Memory B cell (primary cell): ENCODE data around the gene PCSK1N.

ENCODE experiments used
- ATAC-seq: fragments of 150-1000 bp; cut with Tn5 transposase; 2 replicates; pipeline ENCODE4 v1.10.0; 2021; ENCODE audit warnings: low read depth, mild to moderate bottlenecking, moderate library complexity
- DNase-seq, 2 donors: peaks; one replicate each; pipeline ENCODE4 v3.0.0; 2022; ENCODE audit warnings: low spot score in 2 of 2
- H3K27ac Mint-ChIP-seq: one replicate; pipeline ENCODE4 v1.8.0; 2022; ENCODE audit warnings: mild to moderate bottlenecking, moderate library complexity, mixed read lengths
- H3K27me3 Mint-ChIP-seq: one replicate; pipeline ENCODE4 v1.8.0; 2022; ENCODE audit warnings: mixed read lengths
- H3K36me3 Mint-ChIP-seq: one replicate; pipeline ENCODE4 v1.8.0; 2022; ENCODE audit warnings: mild to moderate bottlenecking, mixed read lengths
- H3K4me1 Mint-ChIP-seq: one replicate; pipeline ENCODE4 v1.8.0; 2022; ENCODE audit warnings: mixed read lengths
- H3K4me3 Mint-ChIP-seq: one replicate; pipeline ENCODE4 v1.8.0; 2022; ENCODE audit warnings: mild to moderate bottlenecking, moderate library complexity, mixed read lengths
- H3K9me3 Mint-ChIP-seq: one replicate; pipeline ENCODE4 v1.8.0; 2022; ENCODE audit warnings: mixed read lengths

Gene PCSK1N

DNA sequence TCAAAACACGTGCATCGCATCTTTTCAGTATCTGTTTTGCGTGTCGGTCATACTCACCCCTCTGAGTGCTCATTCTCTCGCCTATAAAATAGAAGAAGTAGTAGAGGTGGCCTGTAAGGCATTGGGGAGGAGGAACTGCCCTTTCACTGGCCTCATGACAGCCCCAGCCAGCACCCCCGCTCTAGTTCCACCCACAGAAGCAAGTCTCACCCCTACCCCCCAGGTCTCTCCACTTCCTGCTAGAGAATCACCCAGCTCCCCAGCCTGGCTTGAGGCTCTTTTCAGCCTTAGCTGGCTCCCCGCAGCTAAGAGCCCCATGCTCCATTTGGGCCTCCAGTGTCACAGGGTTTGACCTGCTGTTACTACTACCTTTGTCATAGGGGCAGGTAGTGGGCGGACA, 21.8 kb downstream of the PCSK1N start:
- H3K27ac Mint-ChIP-seq, result no peak overlapping the region
- DNase-seq, result no peak
- no peak overlapping the region for H3K4me3 Mint-ChIP-seq
- no peaks in the 10 kb centered on the region for H3K27me3 Mint-ChIP-seq
- H3K9me3 Mint-ChIP-seq, result no peaks in the 10 kb centered on the region
- peaks cover 2% of the 10 kb centered on the region for H3K4me1 Mint-ChIP-seq
- H3K36me3 Mint-ChIP-seq, result peaks cover 14% of the 10 kb centered on the region
- ATAC-seq, result no peak

DNA sequence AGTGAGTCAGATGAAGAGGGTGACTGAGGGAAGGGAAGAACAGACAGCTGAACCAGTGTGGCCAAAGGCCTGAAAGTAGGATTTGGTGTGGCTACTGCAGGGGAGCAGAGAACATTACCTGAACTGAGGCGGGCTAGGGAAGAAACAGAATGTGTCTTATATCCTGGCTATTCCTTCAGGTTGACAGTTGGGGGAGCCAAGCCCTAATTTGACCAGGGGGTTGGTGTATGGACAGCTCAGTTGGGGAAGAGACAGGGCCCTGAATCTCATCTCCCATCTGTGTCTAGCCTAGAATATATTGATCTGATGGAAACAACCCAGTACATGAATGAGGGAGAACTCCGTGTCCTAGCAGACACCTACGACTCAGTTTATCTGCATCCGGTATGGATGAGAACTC, 29.3 kb downstream of the PCSK1N start:
- H3K36me3 Mint-ChIP-seq, result peaks cover 15% of the 10 kb centered on the region
- peaks cover 4% of the 10 kb centered on the region for H3K4me1 Mint-ChIP-seq
- H3K27ac Mint-ChIP-seq, result no peak overlapping the region
- H3K27me3 Mint-ChIP-seq, result no peaks in the 10 kb centered on the region
- H3K9me3 Mint-ChIP-seq, result no peaks in the 10 kb centered on the region
- DNase-seq, result no peak
- H3K4me3 Mint-ChIP-seq, result no peak overlapping the region
- no peak for ATAC-seq

GRCh38 chrX:48802905-48803200, 32.6 kb downstream of the PCSK1N start:
- H3K27me3 Mint-ChIP-seq, result no peaks in the 10 kb centered on the region
- no peak overlapping the region for H3K27ac Mint-ChIP-seq
- no peak for ATAC-seq
- peaks cover 10% of the 10 kb centered on the region for H3K4me1 Mint-ChIP-seq
- peak overlapping the region; percentile 96 for H3K4me3 Mint-ChIP-seq
- peaks cover 12% of the 10 kb centered on the region for H3K36me3 Mint-ChIP-seq
- no peaks in the 10 kb centered on the region for H3K9me3 Mint-ChIP-seq
- no peak for DNase-seq

DNA sequence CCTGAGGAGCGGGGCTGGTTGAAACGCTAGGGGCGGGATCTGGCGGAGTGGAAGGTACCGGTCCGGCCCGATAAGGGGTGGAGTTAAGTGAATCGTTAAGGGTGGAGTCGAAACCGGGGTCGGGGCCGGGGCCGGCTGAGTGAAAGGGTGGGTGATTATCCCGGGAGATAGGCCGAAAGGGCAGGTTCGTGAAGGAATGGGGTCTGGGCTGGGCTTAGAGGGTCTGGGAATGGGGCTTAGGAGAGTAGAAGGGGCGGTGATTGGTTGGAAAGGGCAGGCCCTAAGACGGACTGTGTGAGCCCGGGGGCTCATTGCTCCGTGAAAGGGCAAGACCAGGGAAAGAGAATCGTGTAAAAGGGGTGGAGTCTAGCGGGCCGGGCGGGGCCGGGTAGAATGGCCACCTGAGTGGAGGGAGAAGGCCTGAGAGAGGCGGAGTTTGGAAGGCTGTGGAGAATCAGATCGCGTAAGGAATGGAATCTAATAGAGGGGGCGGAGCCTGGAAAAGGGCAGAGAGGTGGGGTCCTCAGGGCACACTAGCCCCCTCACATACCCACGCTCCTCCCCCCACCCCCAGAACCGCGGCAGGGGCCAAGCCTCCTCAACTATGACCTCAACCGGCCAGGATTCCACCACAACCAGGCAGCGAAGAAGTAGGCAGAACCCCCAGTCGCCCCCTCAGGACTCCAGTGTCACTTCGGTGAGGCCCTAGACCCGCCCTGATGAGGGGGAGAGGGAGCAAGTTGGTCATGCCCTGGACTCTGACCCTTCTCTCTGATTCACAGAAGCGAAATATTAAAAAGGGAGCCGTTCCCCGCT, 33.1 kb downstream of the PCSK1N start:
- peak overlapping the region; percentile 97 for H3K27ac Mint-ChIP-seq
- peaks cover 12% of the 10 kb centered on the region for H3K36me3 Mint-ChIP-seq
- H3K9me3 Mint-ChIP-seq, result no peaks in the 10 kb centered on the region
- H3K4me1 Mint-ChIP-seq, result peaks cover 10% of the 10 kb centered on the region
- peak overlapping the region; percentile 96 for H3K4me3 Mint-ChIP-seq
- no peaks in the 10 kb centered on the region for H3K27me3 Mint-ChIP-seq
- DNase-seq, result no peak
- ATAC-seq, result peak; percentile 29

DNA sequence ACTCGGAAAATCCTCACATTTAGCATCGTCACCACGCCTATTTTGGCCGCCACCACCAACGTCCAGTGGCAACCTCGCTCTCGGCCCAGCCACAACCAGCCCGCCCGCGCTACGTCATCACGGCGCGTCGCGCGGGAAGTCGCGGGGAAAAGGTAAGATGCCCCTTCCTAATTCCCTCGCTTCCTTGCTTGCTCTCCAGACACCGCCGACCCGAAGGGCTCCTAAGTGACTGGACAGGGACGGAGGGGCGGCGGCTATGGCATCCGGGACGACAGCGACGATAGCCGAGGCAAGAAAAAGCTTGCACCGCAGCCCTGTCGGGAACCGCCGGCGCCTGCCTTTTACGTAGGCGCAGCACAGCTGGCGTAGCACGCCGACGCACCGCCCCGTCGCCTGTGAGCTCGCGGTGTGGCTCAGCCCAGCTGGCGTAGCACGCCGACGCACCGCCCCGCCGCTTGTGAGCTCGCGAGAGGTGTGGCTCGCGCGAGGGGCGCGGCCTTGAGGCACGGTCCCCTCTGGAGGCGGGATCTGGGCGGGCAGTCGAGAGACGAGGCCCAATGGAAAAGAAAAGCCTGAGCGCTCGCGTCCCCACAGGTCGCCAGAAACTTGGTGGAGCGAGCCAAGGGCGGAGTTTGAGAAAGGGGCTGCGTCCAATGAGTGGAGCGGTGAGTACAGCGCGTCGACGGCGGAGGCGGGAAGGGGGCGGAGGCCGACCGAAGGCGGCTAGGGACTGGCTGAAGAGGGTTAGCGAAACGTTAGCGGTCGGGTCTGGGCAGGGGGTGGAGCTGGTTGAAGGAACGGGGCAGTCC, 33.9 kb downstream of the PCSK1N start, which contains the start of gene HDAC6:
Gene HDAC6 (plus strand): TSS at position 788 of the 809 bp plus-strand sequence. CDS start 626 bp downstream, outside the sequence.
- Mint-ChIP-seq H3K9me3 (no peaks in the 10 kb centered on the region), H3K36me3 (peaks cover 12% of the 10 kb centered on the region), H3K27ac (peak within 1 kb of the TSS; percentile 97), H3K4me1 (peaks cover 10% of the 10 kb centered on the region), H3K27me3 (no peaks in the 10 kb centered on the region), H3K4me3 (peak within 1 kb of the TSS; percentile 96)
- ATAC-seq, result peak; percentile 77
- peak; percentile 78 to 89 for DNase-seq

DNA sequence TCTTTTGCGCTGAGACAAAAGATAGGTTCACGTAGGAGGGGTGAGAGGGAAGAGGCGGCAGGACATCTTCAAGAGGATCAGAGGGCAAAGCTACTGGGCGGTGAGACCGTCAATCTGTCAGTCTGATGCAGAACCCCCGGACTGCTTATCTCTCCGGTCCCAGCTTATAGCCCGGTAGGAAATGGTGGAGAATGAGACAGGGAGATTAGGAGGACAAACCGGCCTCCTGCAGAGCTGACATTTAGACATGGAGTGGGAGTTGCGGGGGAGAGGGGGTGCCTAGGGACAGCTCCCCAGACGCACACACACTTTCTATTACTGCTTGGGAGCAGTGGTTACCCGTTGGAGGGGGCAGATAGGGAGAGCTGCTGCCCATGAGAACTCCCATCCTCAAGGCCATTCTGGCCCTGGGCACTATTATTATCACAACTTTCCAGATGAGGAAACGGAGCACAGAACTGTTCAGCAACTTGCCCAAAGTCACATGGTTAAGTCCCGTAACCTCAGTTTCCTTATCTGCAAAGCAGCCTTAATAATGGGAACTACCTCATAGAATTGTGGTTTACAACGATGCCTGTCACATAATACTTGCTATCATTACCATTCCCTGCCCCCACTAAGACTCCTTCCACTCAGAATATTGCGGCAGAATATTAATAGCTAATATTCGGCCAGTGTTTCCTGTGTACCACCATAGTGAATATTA, 34.7 kb downstream of the PCSK1N start:
- Mint-ChIP-seq H3K4me3 (peak overlapping the region; percentile 96), H3K27me3 (no peaks in the 10 kb centered on the region), H3K9me3 (no peaks in the 10 kb centered on the region), H3K27ac (peak overlapping the region; percentile 97), H3K36me3 (peaks cover 12% of the 10 kb centered on the region), H3K4me1 (peaks cover 10% of the 10 kb centered on the region)
- ATAC-seq, result no peak
- no peak for DNase-seq

GRCh38 chrX:48798318-48798717, 37.1 kb downstream of the PCSK1N start:
- Mint-ChIP-seq H3K9me3 (no peaks in the 10 kb centered on the region), H3K4me3 (no peak overlapping the region), H3K27me3 (no peaks in the 10 kb centered on the region), H3K27ac (no peak overlapping the region), H3K36me3 (no peaks in the 10 kb centered on the region), H3K4me1 (peaks cover 10% of the 10 kb centered on the region)
- DNase-seq, result no peak
- ATAC-seq, result no peak

GRCh38 chrX:48794911-48795515, 40.4 kb downstream of the PCSK1N start:
- no peaks in the 10 kb centered on the region for H3K4me1 Mint-ChIP-seq
- no peak for ATAC-seq
- no peaks in the 10 kb centered on the region for H3K9me3 Mint-ChIP-seq
- no peak overlapping the region for H3K27ac Mint-ChIP-seq
- DNase-seq, result no peak
- no peaks in the 10 kb centered on the region for H3K36me3 Mint-ChIP-seq
- H3K27me3 Mint-ChIP-seq, result peaks cover 2% of the 10 kb centered on the region
- no peak overlapping the region for H3K4me3 Mint-ChIP-seq

- ATAC-seq (no peak), DNase-seq (no peak)
- Mint-ChIP-seq H3K27ac (no peak overlapping the region), H3K27me3 (peaks cover 5% of the 10 kb centered on the region), H3K4me3 (no peak overlapping the region), H3K9me3 (no peaks in the 10 kb centered on the region), H3K4me1 (peaks cover 5% of the 10 kb centered on the region), H3K36me3 (no peaks in the 10 kb centered on the region)
Observed at GRCh38 chrX:48794340-48794910, 41.0 kb downstream of the PCSK1N start.

- Mint-ChIP-seq H3K9me3 (no peaks in the 10 kb centered on the region), H3K27ac (no peak overlapping the region), H3K4me1 (peaks cover 5% of the 10 kb centered on the region), H3K27me3 (peaks cover 5% of the 10 kb centered on the region), H3K36me3 (no peaks in the 10 kb centered on the region), H3K4me3 (no peak overlapping the region)
- DNase-seq (no peak), ATAC-seq (no peak)
Observed at GRCh38 chrX:48793935-48794334, 41.5 kb downstream of the PCSK1N start.

- H3K36me3 Mint-ChIP-seq, result no peaks in the 10 kb centered on the region
- peaks cover 5% of the 10 kb centered on the region for H3K4me1 Mint-ChIP-seq
- ATAC-seq (no peak), DNase-seq (no peak)
- peaks cover 15% of the 10 kb centered on the region for H3K27me3 Mint-ChIP-seq
- no peak overlapping the region for H3K27ac Mint-ChIP-seq
- H3K4me3 Mint-ChIP-seq, result no peak overlapping the region
- no peaks in the 10 kb centered on the region for H3K9me3 Mint-ChIP-seq
Observed at GRCh38 chrX:48792219-48792618, 43.2 kb downstream of the PCSK1N start.

DNA sequence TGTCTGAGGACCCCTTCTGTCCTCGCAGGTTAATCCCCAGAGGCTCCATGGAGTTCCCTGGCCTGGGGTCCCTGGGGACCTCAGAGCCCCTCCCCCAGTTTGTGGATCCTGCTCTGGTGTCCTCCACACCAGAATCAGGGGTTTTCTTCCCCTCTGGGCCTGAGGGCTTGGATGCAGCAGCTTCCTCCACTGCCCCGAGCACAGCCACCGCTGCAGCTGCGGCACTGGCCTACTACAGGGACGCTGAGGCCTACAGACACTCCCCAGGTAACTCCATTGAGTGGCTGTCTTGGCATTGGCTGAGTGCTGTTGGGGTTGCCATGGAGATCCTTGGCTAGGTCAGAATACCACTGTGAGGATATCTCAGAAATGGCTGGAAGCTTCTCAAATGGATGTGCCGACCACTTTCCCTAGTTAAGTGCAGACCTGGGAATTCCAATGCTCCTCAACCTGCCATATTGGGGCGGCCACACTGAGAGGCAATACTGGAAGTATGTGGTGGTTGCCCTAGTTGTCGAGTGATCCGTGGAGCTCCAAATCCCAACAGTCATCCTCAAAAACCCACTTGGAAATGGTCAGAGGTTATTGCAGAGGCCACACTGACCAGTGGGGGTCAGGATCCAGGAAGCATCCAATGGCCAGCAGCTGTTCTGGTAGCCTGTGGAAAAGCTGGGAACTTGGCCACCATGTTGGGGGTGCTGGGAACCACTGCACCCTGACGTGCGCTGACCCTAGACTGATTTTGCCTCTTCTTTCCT, 44.2 kb downstream of the PCSK1N start:
- Mint-ChIP-seq H3K36me3 (no peaks in the 10 kb centered on the region), H3K4me3 (no peak overlapping the region)

DNA sequence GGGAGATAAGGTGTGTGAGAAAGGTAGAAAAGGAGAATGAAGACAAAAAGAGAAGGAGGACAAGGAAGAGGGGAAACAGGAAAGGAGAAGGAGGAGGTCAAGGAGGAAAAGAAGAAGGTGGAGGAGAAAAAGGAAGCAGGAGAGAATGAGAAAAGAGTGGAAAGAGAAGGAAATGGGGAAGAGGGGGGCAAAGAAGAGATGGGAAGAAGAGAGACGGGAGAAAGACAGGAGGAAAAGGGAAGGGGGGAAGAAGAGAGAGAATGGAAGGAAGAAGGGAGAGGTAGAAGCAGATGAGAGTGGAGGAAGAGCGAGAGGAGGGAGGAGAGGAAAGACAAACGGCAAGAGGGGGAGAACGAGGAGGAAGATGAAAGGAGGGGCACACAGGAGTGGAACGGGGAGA, 44.9 kb downstream of the PCSK1N start:
- H3K4me3 Mint-ChIP-seq, result no peak overlapping the region
- DNase-seq, result no peak

More for the DNA sequence above, 44.2 kb downstream of the PCSK1N start:
- peaks cover 5% of the 10 kb centered on the region for H3K4me1 Mint-ChIP-seq
- H3K9me3 Mint-ChIP-seq, result no peaks in the 10 kb centered on the region
- no peak overlapping the region for H3K27ac Mint-ChIP-seq
- no peak for DNase-seq
- H3K27me3 Mint-ChIP-seq, result peaks cover 21% of the 10 kb centered on the region
- no peak for ATAC-seq

More for the DNA sequence above, 44.9 kb downstream of the PCSK1N start:
- Mint-ChIP-seq H3K9me3 (no peaks in the 10 kb centered on the region), H3K27ac (no peak overlapping the region), H3K36me3 (no peaks in the 10 kb centered on the region), H3K4me1 (peaks cover 5% of the 10 kb centered on the region), H3K27me3 (peaks cover 24% of the 10 kb centered on the region)
- ATAC-seq, result no peak
